GM19324 (cell line): Measurements from ENCODE around the gene ZMYM3.

Experiments used
- ATAC-seq: cut with Tn5 transposase; IDR thresholded peaks from one replicate; pipeline ENCODE4 v1.9.1; 2021; ENCODE audit warnings: mild to moderate bottlenecking, moderate library complexity; ENCODE audit not compliant: unreplicated experiment, low FRiP score

ZMYM3 gene

GRCh38 chrX:71214604-71215337, 39.2 kb downstream of the ZMYM3 start:
- no peak for ATAC-seq

- ATAC-seq: no peak
Observed at GRCh38 chrX:71214152-71214551, 39.8 kb downstream of the ZMYM3 start.

- no peak for ATAC-seq
Observed at GRCh38 chrX:71212536-71212935, 41.4 kb downstream of the ZMYM3 start.

- ATAC-seq: no peak
Observed at GRCh38 chrX:71210816-71211215, 43.1 kb downstream of the ZMYM3 start.

- ATAC-seq: no peak
Observed at GRCh38 chrX:71199252-71200008, 54.5 kb downstream of the ZMYM3 start.

- no peak for ATAC-seq
Observed at GRCh38 chrX:71198066-71198465, 55.9 kb downstream of the ZMYM3 start.

DNA sequence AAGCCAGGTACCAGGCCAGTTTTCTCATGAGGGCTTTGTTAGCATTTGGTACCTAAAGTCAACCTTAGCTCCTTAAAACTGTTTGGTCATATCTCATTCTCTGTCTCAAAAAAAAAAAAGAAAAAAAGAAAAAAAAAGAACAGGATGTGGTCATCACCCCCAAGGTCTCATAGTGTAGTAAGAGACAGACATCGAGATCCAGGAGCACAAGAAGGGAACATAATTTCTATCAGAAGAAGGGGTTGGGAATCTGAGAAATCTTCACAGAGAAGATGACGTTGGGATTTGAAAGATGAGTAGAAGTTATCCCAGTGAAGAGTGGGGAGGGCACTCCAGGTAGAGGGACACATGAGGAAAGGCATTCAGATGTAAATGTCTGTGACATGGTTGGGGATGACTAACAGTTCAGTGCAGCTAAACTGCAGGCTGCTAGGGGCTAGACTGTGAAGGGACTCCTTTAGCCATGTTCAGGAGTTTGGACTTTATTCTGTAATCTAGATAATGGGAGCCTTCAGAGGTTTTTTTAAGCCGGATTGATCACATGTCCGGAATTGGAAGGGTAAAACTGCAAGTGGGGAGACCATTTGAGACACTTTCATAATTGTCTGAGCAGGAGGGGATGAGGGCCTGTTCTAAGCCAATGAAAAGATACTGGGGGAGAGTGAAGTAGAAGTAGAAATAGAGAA, 57.8 kb downstream of the ZMYM3 start:
- ATAC-seq: peak; percentile 44

GRCh38 chrX:71191248-71191647, 62.7 kb downstream of the ZMYM3 start:
- ATAC-seq: no peak
